Neural crest cell (in vitro differentiated cells): ENCODE data around the gene ARHGAP21. TPM values are rescaled to one million over a fixed set of nuclear protein-coding genes. Genes with fewer than 3 reads are reported as not detected.
"Not testable (repeated sequence)": the region's sequence is repeated elsewhere in the genome, so short reads cannot be mapped to it uniquely, and the experiment has no call there.

Experiments
- DNase-seq: peaks from one replicate; pipeline ENCODE4 v3.0.0; 2021; ENCODE audit warnings: low read depth, mixed read lengths, low spot score
- H3K27ac Mint-ChIP-seq: one replicate; pipeline ENCODE4 v1.8.0; 2021; ENCODE audit warnings: mild to moderate bottlenecking, mixed read lengths; ENCODE audit not compliant: unreplicated experiment
- H3K27me3 Mint-ChIP-seq: 2 replicates; pipeline ENCODE4 v1.8.0; 2021; ENCODE audit warnings: low read depth, mild to moderate bottlenecking, mixed read lengths
- H3K36me3 Mint-ChIP-seq: 2 replicates; pipeline ENCODE4 v1.8.0; 2021; ENCODE audit warnings: low read depth, mild to moderate bottlenecking, mixed read lengths
- H3K4me1 Mint-ChIP-seq: 2 replicates; pipeline ENCODE4 v1.8.0; 2021; ENCODE audit warnings: mixed read lengths
- H3K4me3 Mint-ChIP-seq: one replicate; pipeline ENCODE4 v1.8.0; 2021; ENCODE audit warnings: mild to moderate bottlenecking, mixed read lengths
- H3K9me3 Mint-ChIP-seq: 2 replicates; pipeline ENCODE4 v1.8.0; 2021; ENCODE audit warnings: mixed read lengths
- total RNA-seq: library from RNA; stranded (reverse); gene quantifications from 2 replicates; pipeline ENCODE4 v1.2.1, GENCODE V29; 2021
- TF ChIP-seq, protein P1 (sequence below): fragments of 200-600 bp; sonication (generic); conservative IDR thresholded peaks from 2 replicates; pipeline ENCODE4 v1.5.0; 2021; ENCODE audit warnings: antibody characterized with exemption, mild to moderate bottlenecking

The ARHGAP21 gene
- total RNA-seq, 1 donor from 2014 or later, result 108 TPM

DNA sequence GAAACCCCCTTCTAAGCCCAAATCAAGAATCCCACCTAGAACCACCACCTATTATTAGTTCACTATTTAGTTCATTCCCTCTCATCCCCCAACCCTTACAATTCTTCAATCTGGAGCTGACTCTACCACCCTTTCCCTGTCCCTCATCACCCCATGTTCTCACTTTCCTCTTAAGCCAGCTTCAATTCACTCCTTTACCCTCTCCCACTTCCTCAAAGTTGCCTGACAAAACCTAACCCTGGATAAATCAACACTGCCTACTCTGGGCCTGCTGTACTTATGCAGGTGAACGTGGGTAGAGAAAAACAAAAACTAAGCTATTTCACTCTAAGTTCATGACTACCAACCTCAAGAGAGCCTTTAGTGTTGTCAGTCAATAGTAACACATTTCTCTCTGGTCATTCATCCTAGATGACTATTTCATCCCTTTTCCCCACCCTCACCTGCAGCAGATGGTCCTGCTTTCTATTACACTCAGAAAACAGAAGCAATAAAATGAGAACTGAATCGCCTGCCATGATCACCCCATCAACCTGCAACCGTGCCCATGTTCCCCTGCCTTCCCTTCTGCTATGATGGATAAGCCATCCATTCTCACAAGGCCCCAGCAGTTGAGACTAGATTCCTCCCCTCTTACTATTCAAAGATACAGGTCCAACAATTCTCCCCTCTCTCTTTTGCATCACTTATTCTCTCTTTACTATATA lies 52.6 kb downstream of the ARHGAP21 start:
- Mint-ChIP-seq H3K4me3 (no peak overlapping the region), H3K27me3 (no peaks in the 10 kb centered on the region), H3K36me3 (peaks cover 18% of the 10 kb centered on the region), H3K27ac (no peak overlapping the region), H3K4me1 (peaks cover 17% of the 10 kb centered on the region), H3K9me3 (no peaks in the 10 kb centered on the region)
- TF ChIP-seq, protein P1, sequence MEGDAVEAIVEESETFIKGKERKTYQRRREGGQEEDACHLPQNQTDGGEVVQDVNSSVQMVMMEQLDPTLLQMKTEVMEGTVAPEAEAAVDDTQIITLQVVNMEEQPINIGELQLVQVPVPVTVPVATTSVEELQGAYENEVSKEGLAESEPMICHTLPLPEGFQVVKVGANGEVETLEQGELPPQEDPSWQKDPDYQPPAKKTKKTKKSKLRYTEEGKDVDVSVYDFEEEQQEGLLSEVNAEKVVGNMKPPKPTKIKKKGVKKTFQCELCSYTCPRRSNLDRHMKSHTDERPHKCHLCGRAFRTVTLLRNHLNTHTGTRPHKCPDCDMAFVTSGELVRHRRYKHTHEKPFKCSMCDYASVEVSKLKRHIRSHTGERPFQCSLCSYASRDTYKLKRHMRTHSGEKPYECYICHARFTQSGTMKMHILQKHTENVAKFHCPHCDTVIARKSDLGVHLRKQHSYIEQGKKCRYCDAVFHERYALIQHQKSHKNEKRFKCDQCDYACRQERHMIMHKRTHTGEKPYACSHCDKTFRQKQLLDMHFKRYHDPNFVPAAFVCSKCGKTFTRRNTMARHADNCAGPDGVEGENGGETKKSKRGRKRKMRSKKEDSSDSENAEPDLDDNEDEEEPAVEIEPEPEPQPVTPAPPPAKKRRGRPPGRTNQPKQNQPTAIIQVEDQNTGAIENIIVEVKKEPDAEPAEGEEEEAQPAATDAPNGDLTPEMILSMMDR, result no peak
- DNase-seq, result no peak

DNA sequence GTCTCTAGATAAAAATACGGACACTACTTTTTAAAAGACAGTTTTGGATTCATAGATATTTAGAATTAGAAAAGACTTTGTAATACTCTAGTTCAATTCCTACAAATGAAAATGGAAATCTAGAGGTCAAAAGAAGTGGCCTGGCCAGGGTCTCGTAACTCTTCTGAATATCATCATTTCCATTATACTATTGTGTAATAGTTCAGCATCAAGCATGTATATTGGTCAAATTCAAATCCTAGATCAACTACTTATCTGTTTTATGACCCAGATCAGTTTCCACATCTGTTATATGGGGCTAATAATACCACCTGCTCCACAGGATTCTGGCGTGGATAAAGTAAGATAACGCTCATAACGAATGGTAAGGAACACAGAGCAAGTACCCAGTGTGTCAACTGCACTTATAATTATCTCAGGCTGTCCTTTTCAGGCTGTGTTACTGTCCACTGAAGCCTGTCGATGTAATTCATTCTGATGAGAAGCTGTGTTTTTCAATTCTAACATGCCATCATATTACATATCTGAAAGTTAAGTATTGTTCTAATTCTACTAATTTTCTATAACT lies 54.3 kb downstream of the ARHGAP21 start:
- no peak overlapping the region for H3K27ac Mint-ChIP-seq
- no peaks in the 10 kb centered on the region for H3K9me3 Mint-ChIP-seq
- TF ChIP-seq, protein P1, result no peak
- peaks cover 11% of the 10 kb centered on the region for H3K36me3 Mint-ChIP-seq
- no peak for DNase-seq
- peaks cover 17% of the 10 kb centered on the region for H3K4me1 Mint-ChIP-seq
- no peak overlapping the region for H3K4me3 Mint-ChIP-seq
- no peaks in the 10 kb centered on the region for H3K27me3 Mint-ChIP-seq

DNA sequence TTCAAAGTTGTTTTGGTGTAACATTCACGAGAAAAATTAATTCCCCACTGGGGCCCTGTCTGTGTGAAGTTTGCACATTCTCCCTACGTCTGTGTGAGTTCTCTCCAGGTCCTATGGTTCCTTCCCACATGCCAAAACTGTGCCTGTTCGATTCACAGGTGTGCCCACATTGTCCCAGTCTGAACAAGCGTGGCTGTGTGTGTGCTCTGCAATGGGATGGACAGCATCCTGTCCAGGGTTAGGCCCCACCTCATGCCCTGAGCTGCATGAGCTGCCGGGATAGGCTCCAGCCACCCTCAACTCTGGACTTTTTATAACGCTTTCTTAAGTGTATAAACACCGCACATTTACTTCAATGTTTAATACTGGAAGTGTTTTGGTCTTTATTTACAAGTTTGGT lies 55.4 kb downstream of the ARHGAP21 start:
- H3K9me3 Mint-ChIP-seq, result no peaks in the 10 kb centered on the region
- no peak overlapping the region for H3K4me3 Mint-ChIP-seq
- no peak for DNase-seq
- peaks cover 16% of the 10 kb centered on the region for H3K4me1 Mint-ChIP-seq
- no peaks in the 10 kb centered on the region for H3K27me3 Mint-ChIP-seq
- TF ChIP-seq, protein P1, result no peak
- H3K36me3 Mint-ChIP-seq, result peaks cover 16% of the 10 kb centered on the region
- no peak overlapping the region for H3K27ac Mint-ChIP-seq

DNA sequence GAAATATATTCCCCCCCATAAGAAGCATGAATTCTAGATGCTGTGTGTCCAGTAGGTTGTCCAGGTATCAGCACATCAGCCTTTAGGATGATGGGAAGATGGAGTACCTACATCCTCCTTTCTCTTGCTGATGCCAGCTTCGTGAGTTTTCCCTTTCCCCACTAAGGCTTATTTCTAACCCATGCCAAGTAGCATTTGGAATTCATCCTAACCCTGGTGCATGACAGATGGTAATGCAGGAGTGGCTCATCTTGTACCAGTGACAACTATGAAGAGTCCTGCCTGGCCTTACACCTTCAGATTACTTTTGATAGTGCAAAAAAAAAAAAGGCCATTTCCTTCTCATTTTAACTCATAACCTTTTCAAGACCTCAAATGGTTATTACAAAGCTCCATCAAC lies 58.7 kb downstream of the ARHGAP21 start:
- peaks cover 18% of the 10 kb centered on the region for H3K36me3 Mint-ChIP-seq
- TF ChIP-seq, protein P1, result no peak
- DNase-seq, result no peak
- H3K4me3 Mint-ChIP-seq, result no peak overlapping the region
- H3K4me1 Mint-ChIP-seq, result no peaks in the 10 kb centered on the region
- no peak overlapping the region for H3K27ac Mint-ChIP-seq
- H3K27me3 Mint-ChIP-seq, result no peaks in the 10 kb centered on the region
- H3K9me3 Mint-ChIP-seq, result peaks cover under 1% of the 10 kb centered on the region

DNA sequence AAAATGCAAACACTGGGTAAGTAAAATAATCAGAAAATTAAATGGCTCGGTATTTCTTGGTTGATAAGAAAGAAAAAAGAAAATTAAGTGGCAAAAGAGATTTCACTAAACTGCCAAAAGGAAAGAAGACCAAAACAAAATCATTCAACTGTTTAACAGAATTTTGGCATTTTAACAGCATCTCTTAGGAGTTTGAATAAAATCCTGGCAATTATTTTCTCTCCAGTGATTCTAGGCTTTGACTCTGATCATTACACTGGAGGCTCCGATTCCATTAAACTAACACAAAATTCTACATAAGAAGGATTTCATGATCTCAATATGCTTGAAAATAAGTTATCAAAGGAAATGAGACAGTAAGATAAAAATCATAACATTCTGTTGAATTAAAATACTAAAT lies 62.3 kb downstream of the ARHGAP21 start:
- H3K4me1 Mint-ChIP-seq, result no peaks in the 10 kb centered on the region
- no peak overlapping the region for H3K4me3 Mint-ChIP-seq
- peaks cover 13% of the 10 kb centered on the region for H3K9me3 Mint-ChIP-seq
- TF ChIP-seq, protein P1, result no peak
- peaks cover 34% of the 10 kb centered on the region for H3K36me3 Mint-ChIP-seq
- no peaks in the 10 kb centered on the region for H3K27me3 Mint-ChIP-seq
- DNase-seq, result no peak
- no peak overlapping the region for H3K27ac Mint-ChIP-seq

DNA sequence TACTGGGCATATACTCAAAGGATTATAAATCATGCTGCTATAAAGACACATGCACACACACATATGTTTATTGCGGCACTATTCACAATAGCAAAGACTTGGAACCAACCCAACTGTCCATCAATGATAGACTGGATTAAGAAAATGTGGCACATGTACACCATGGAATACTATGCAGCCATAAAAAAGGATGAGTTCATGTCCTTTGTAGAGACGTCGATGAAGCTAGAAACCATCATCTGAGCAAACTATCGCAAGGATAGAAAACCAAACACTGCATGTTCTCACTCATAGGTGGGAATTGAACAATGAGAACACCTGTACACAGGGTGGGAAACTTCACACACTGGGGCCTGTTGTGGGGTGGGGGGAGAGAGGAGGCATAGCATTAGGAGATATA lies 65.4 kb downstream of the ARHGAP21 start:
- H3K4me3 Mint-ChIP-seq, DNase-seq, H3K27ac Mint-ChIP-seq, H3K27me3 Mint-ChIP-seq, H3K4me1 Mint-ChIP-seq: not testable (repeated sequence)
- peaks cover 13% of the 10 kb centered on the region for H3K9me3 Mint-ChIP-seq
- peaks cover 39% of the 10 kb centered on the region for H3K36me3 Mint-ChIP-seq

DNA sequence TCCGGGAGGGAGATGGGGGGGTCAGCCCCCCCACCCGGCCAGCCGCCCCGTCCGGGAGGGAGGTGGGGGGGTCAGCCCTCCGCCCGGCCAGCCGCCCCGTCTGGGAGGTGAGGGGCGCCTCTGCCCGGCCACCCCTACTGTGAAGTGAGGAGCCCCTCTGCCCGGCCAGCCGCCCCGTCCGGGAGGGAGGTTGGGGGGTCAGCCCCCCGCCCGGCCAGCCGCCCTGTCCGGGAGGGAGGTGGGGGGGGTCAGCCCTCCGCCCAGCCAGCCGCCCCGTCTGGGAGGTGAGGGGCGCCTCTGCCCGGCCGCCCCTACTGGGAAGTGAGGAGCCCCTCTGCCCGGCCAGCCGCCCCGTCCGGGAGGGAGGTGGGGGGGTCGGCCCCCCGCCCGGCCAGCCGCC lies 67.4 kb downstream of the ARHGAP21 start:
- not testable (repeated sequence) for H3K4me1 Mint-ChIP-seq, H3K27ac Mint-ChIP-seq, DNase-seq, H3K4me3 Mint-ChIP-seq, H3K27me3 Mint-ChIP-seq
- Mint-ChIP-seq H3K36me3 (peaks cover 45% of the 10 kb centered on the region), H3K9me3 (peaks cover 13% of the 10 kb centered on the region)
